ENCODE data around the gene NFE2L1. TPM values are rescaled to one million over a fixed set of nuclear protein-coding genes. Genes with fewer than 3 reads are reported as not detected.
"Not testable (repeated sequence)": the region's sequence is repeated elsewhere in the genome, so short reads cannot be mapped to it uniquely, and the experiment has no call there.

The NFE2L1 gene
- total and polyA plus RNA-seq, 12 donors, result 62.0 to 432 (median 245) TPM

DNA sequence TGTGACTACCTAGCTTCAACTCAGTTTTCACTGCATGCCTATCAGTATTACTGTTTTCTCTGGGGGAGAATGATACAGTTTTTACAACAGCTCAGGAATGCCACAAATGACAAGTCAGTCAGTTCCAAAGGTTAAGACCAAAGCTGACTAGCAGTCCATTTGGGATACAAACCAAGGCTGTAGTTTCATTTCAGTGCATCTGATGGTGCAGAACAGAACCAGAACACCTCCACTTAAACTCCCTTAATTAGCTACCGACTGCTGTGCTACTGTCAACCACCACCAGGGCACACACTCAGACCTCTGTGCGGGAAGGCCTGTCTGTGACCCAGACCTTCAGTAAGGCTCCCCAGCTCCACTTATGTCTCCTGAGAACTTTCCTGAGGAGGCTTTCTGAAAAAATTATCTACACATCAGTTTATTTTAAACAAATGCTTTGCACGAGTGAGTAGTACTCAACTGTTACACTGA is 20.4 kb downstream of the NFE2L1 start:
- DNase-seq, result no peak
- no peak for TF ChIP-seq POLR2A (IDR thresholded peaks at IDR 0.05)
- TF ChIP-seq, protein P1, sequence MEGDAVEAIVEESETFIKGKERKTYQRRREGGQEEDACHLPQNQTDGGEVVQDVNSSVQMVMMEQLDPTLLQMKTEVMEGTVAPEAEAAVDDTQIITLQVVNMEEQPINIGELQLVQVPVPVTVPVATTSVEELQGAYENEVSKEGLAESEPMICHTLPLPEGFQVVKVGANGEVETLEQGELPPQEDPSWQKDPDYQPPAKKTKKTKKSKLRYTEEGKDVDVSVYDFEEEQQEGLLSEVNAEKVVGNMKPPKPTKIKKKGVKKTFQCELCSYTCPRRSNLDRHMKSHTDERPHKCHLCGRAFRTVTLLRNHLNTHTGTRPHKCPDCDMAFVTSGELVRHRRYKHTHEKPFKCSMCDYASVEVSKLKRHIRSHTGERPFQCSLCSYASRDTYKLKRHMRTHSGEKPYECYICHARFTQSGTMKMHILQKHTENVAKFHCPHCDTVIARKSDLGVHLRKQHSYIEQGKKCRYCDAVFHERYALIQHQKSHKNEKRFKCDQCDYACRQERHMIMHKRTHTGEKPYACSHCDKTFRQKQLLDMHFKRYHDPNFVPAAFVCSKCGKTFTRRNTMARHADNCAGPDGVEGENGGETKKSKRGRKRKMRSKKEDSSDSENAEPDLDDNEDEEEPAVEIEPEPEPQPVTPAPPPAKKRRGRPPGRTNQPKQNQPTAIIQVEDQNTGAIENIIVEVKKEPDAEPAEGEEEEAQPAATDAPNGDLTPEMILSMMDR (IDR thresholded peaks at IDR 0.05), result peak in 3 of 6 experiments; percentile 17 to 33 (median 20)
- intact Hi-C loops (cut with DNase I), result no loop called here
- 67 to 93% (median 75%) methylated on average over 3 of the region's 3 CpGs for WGBS, 4 donors
- Histone ChIP-seq H3K27me3 (no peaks in the 10 kb centered on the region), H3K4me3 (no peak overlapping the region), H3K9me3 (replicated peaks in 1 of 3) (no peaks in the 10 kb centered on the region), H3K36me3 (replicated peaks in 1 of 2) (peaks cover 0 to 32% of the 10 kb centered on the region in 2 donors), H3K4me1 (replicated peaks in 1 of 2) (peaks cover 32 to 47% of the 10 kb centered on the region in 2 donors), H3K27ac (peak overlapping the region in 2 of 5 donors; percentile 14 to 49)

DNA sequence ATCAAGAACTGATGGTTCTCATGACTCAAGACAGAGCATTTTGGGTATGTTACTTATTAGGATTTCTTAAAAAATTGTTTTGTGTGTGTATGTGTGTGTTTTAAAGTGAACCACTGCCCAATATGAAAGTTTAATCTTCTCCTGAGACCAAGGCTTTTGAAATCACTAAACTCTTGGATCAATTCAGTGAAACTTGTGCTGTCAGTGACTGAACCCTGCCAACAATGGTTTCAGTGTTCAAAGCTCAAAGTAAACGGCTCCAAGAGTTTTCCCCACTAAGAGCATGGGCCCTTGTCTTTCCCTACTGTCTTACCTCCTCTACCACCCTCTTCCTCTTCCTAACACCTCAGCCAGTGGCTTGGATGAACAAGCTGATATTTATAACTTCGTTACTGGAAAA is 22.0 kb downstream of the NFE2L1 start:
- no peak for DNase-seq
- TF ChIP-seq, protein P1 (IDR thresholded peaks at IDR 0.05), result no peak
- no peak for TF ChIP-seq POLR2A (IDR thresholded peaks at IDR 0.05)
- H3K27me3 ChIP-seq, result no peaks in the 10 kb centered on the region
- H3K9me3 ChIP-seq (replicated peaks in 1 of 3), result no peaks in the 10 kb centered on the region
- no peak overlapping the region for H3K27ac ChIP-seq
- no peak overlapping the region for H3K4me3 ChIP-seq
- WGBS, 4 donors, result 51 to 67% (median 56%) methylated on average over 2 of the region's 2 CpGs
- peaks cover 0 to 20% of the 10 kb centered on the region in 2 donors for H3K36me3 ChIP-seq (replicated peaks in 1 of 2)
- peaks cover 22 to 39% of the 10 kb centered on the region in 2 donors for H3K4me1 ChIP-seq (replicated peaks in 1 of 2)
- intact Hi-C loops (cut with DNase I), result no loop called here

GRCh38 chr17:48071654-48072053 is 23.5 kb downstream of the NFE2L1 start:
- intact Hi-C loops (cut with DNase I), result no loop called here
- H3K27ac ChIP-seq, result peak overlapping the region in 3 of 5 donors; percentile 31 to 49 (median 34)
- 43 to 63% (median 51%) methylated on average over 2 of the region's 2 CpGs for WGBS, 4 donors
- peak in 3 of 7 donors; percentile 51 to 80 (median 54) for DNase-seq
- no peaks in the 10 kb centered on the region for H3K9me3 ChIP-seq (replicated peaks in 1 of 3)
- no peak for TF ChIP-seq POLR2A (IDR thresholded peaks at IDR 0.05)
- TF ChIP-seq, protein P1 (IDR thresholded peaks at IDR 0.05), result no peak
- no peaks in the 10 kb centered on the region for H3K27me3 ChIP-seq
- H3K36me3 ChIP-seq (replicated peaks in 1 of 2), result peaks cover 0 to 27% of the 10 kb centered on the region in 2 donors
- H3K4me3 ChIP-seq, result no peak overlapping the region
- peaks cover 10 to 25% of the 10 kb centered on the region in 2 donors for H3K4me1 ChIP-seq (replicated peaks in 1 of 2)

GRCh38 chr17:48072811-48073210 is 24.7 kb downstream of the NFE2L1 start:
- H3K9me3 ChIP-seq (replicated peaks in 1 of 3); H3K4me3 ChIP-seq; H3K27ac ChIP-seq; H3K27me3 ChIP-seq; intact Hi-C loops (cut with DNase I); DNase-seq: not testable (repeated sequence)
- H3K36me3 ChIP-seq (replicated peaks in 1 of 2), result peaks cover 0 to 27% of the 10 kb centered on the region in 2 donors
- peaks cover under 1 to 17% of the 10 kb centered on the region in 2 donors for H3K4me1 ChIP-seq (replicated peaks in 1 of 2)
- WGBS, 4 donors, result 87 to 95% (median 92%) methylated on average over 9 of the region's 9 CpGs

- peaks cover 0 to 19% of the 10 kb centered on the region in 2 donors for H3K36me3 ChIP-seq (replicated peaks in 1 of 2)
- intact Hi-C loops (cut with DNase I); H3K4me3 ChIP-seq; H3K27me3 ChIP-seq; H3K4me1 ChIP-seq (replicated peaks in 1 of 2); H3K9me3 ChIP-seq (replicated peaks in 1 of 3); DNase-seq: not testable (repeated sequence)
- WGBS, 4 donors, result 59 to 84% (median 76%) methylated on average over 5 of the region's 5 CpGs
- peak overlapping the region in 2 of 5 donors; percentile 35 to 89 for H3K27ac ChIP-seq
Observed at GRCh38 chr17:48073566-48074094, 25.5 kb downstream of the NFE2L1 start.
